Measurements from ENCODE around the gene TOR1B.

The TOR1B gene

GRCh38 chr9:129851821-129852220, 48.8 kb downstream of the TOR1B start:
- Histone ChIP-seq H3K36me3 (ENCODE audit: control insufficient read depth, insufficient read depth, low read length) (peaks cover 8% of the 10 kb centered on the region), H3K27me3 (replicated peaks; ENCODE audit: control insufficient read depth, insufficient read depth, low read length) (no peaks in the 10 kb centered on the region), H3K4me3 (replicated peaks; ENCODE audit: low read depth, low read length) (no peak overlapping the region)
- DNase-seq (ENCODE audit: extremely low read depth, insufficient read length): no peak
- no peak for TF ChIP-seq CTCF (IDR thresholded peaks at IDR 0.05; ENCODE audit: insufficient read depth, low read length, poor library complexity, severe bottlenecking)

- DNase-seq (ENCODE audit: extremely low read depth, insufficient read length): no peak
- no peaks in the 10 kb centered on the region for H3K27me3 ChIP-seq (replicated peaks; ENCODE audit: control insufficient read depth, insufficient read depth, low read length)
- no peak overlapping the region for H3K4me3 ChIP-seq (replicated peaks; ENCODE audit: low read depth, low read length)
- no peak for TF ChIP-seq CTCF (IDR thresholded peaks at IDR 0.05; ENCODE audit: insufficient read depth, low read length, poor library complexity, severe bottlenecking)
- peaks cover 8% of the 10 kb centered on the region for H3K36me3 ChIP-seq (ENCODE audit: control insufficient read depth, insufficient read depth, low read length)
Observed at GRCh38 chr9:129852579-129852978, 49.6 kb downstream of the TOR1B start.

- no peak for TF ChIP-seq CTCF (IDR thresholded peaks at IDR 0.05; ENCODE audit: insufficient read depth, low read length, poor library complexity, severe bottlenecking)
- Histone ChIP-seq H3K36me3 (ENCODE audit: control insufficient read depth, insufficient read depth, low read length) (peaks cover 13% of the 10 kb centered on the region), H3K27me3 (replicated peaks; ENCODE audit: control insufficient read depth, insufficient read depth, low read length) (no peaks in the 10 kb centered on the region), H3K4me3 (replicated peaks; ENCODE audit: low read depth, low read length) (no peak overlapping the region)
- DNase-seq (ENCODE audit: extremely low read depth, insufficient read length): no peak
Observed at GRCh38 chr9:129853614-129854013, 50.6 kb downstream of the TOR1B start.

GRCh38 chr9:129854588-129855110, 51.7 kb downstream of the TOR1B start:
- Histone ChIP-seq H3K4me3 (replicated peaks; ENCODE audit: low read depth, low read length) (no peak overlapping the region), H3K27me3 (replicated peaks; ENCODE audit: control insufficient read depth, insufficient read depth, low read length) (no peaks in the 10 kb centered on the region), H3K36me3 (ENCODE audit: control insufficient read depth, insufficient read depth, low read length) (peaks cover 13% of the 10 kb centered on the region)
- no peak for DNase-seq (ENCODE audit: extremely low read depth, insufficient read length)
- no peak for TF ChIP-seq CTCF (IDR thresholded peaks at IDR 0.05; ENCODE audit: insufficient read depth, low read length, poor library complexity, severe bottlenecking)

- H3K27me3 ChIP-seq (replicated peaks; ENCODE audit: control insufficient read depth, insufficient read depth, low read length): no peaks in the 10 kb centered on the region
- no peak overlapping the region for H3K4me3 ChIP-seq (replicated peaks; ENCODE audit: low read depth, low read length)
- H3K36me3 ChIP-seq (ENCODE audit: control insufficient read depth, insufficient read depth, low read length): peaks cover 12% of the 10 kb centered on the region
- TF ChIP-seq CTCF (IDR thresholded peaks at IDR 0.05; ENCODE audit: insufficient read depth, low read length, poor library complexity, severe bottlenecking): no peak
- no peak for DNase-seq (ENCODE audit: extremely low read depth, insufficient read length)
Observed at GRCh38 chr9:129857207-129857606, 54.2 kb downstream of the TOR1B start.
